Central memory CD8-positive, alpha-beta T cell (primary cell): ENCODE data around the gene MPP2.

Experiments used
- ATAC-seq: fragments of 150-1000 bp; cut with Tn5 transposase; replicated peaks from 2 replicates; pipeline ENCODE4 v1.10.0; 2022; ENCODE audit warnings: mild to moderate bottlenecking, moderate FRiP score, moderate number of reproducible peaks; ENCODE audit not compliant: poor library complexity, severe bottlenecking; ENCODE audit errors: extremely low read depth
- DNase-seq, 2 donors: peaks; one replicate each; pipeline ENCODE4 v3.0.0; 2021; ENCODE audit warnings: low spot score in 2 of 2
- H3K27ac Mint-ChIP-seq: one replicate; pipeline ENCODE4 v1.8.0; 2022; ENCODE audit warnings: low read depth, mild to moderate bottlenecking, moderate library complexity, mixed read lengths
- H3K27me3 Mint-ChIP-seq: one replicate; pipeline ENCODE4 v1.8.0; 2022; ENCODE audit warnings: mixed read lengths
- H3K36me3 Mint-ChIP-seq: one replicate; pipeline ENCODE4 v1.8.0; 2022; ENCODE audit warnings: mild to moderate bottlenecking, moderate library complexity, mixed read lengths; ENCODE audit not compliant: insufficient read depth
- H3K4me1 Mint-ChIP-seq: one replicate; pipeline ENCODE4 v1.8.0; 2022; ENCODE audit warnings: mixed read lengths
- H3K4me3 Mint-ChIP-seq: one replicate; pipeline ENCODE4 v1.8.0; 2022; ENCODE audit warnings: mild to moderate bottlenecking, moderate library complexity, mixed read lengths
- H3K9me3 Mint-ChIP-seq: one replicate; pipeline ENCODE4 v1.8.0; 2022; ENCODE audit warnings: mixed read lengths

Gene MPP2

GRCh38 chr17:43857957-43858600, 49.3 kb downstream of the MPP2 start:
- Mint-ChIP-seq H3K27me3 (peaks cover 67% of the 10 kb centered on the region), H3K27ac (no peak overlapping the region), H3K9me3 (no peaks in the 10 kb centered on the region), H3K4me3 (no peak overlapping the region), H3K4me1 (no peaks in the 10 kb centered on the region), H3K36me3 (peaks cover 3% of the 10 kb centered on the region)
- DNase-seq: no peak
- no peak for ATAC-seq

- peaks cover 2% of the 10 kb centered on the region for H3K36me3 Mint-ChIP-seq
- H3K4me1 Mint-ChIP-seq: no peaks in the 10 kb centered on the region
- no peaks in the 10 kb centered on the region for H3K9me3 Mint-ChIP-seq
- H3K4me3 Mint-ChIP-seq: no peak overlapping the region
- H3K27ac Mint-ChIP-seq: no peak overlapping the region
- ATAC-seq (no peak), DNase-seq (no peak)
- peaks cover 66% of the 10 kb centered on the region for H3K27me3 Mint-ChIP-seq
Observed at GRCh38 chr17:43857141-43857540, 50.2 kb downstream of the MPP2 start.

- no peak overlapping the region for H3K27ac Mint-ChIP-seq
- ATAC-seq (no peak), DNase-seq (no peak)
- H3K4me1 Mint-ChIP-seq: no peaks in the 10 kb centered on the region
- H3K9me3 Mint-ChIP-seq: no peaks in the 10 kb centered on the region
- H3K36me3 Mint-ChIP-seq: peaks cover 2% of the 10 kb centered on the region
- H3K4me3 Mint-ChIP-seq: no peak overlapping the region
- peaks cover 75% of the 10 kb centered on the region for H3K27me3 Mint-ChIP-seq
Observed at GRCh38 chr17:43856141-43856540, 51.2 kb downstream of the MPP2 start.

- Mint-ChIP-seq H3K4me1 (no peaks in the 10 kb centered on the region), H3K27me3 (peaks cover 80% of the 10 kb centered on the region), H3K4me3 (no peak overlapping the region), H3K27ac (no peak overlapping the region), H3K9me3 (no peaks in the 10 kb centered on the region), H3K36me3 (peaks cover 2% of the 10 kb centered on the region)
- ATAC-seq (no peak), DNase-seq (no peak)
Observed at GRCh38 chr17:43855061-43855460, 52.3 kb downstream of the MPP2 start.

GRCh38 chr17:43854498-43854897, 52.8 kb downstream of the MPP2 start:
- H3K4me3 Mint-ChIP-seq: no peak overlapping the region
- no peak overlapping the region for H3K27ac Mint-ChIP-seq
- no peak for DNase-seq
- H3K36me3 Mint-ChIP-seq: peaks cover 2% of the 10 kb centered on the region
- H3K4me1 Mint-ChIP-seq: no peaks in the 10 kb centered on the region
- H3K9me3 Mint-ChIP-seq: no peaks in the 10 kb centered on the region
- H3K27me3 Mint-ChIP-seq: peaks cover 80% of the 10 kb centered on the region
- no peak for ATAC-seq

- peaks cover 2% of the 10 kb centered on the region for H3K36me3 Mint-ChIP-seq
- no peak overlapping the region for H3K27ac Mint-ChIP-seq
- ATAC-seq (no peak), DNase-seq (no peak)
- no peak overlapping the region for H3K4me3 Mint-ChIP-seq
- no peaks in the 10 kb centered on the region for H3K4me1 Mint-ChIP-seq
- peaks cover 88% of the 10 kb centered on the region for H3K27me3 Mint-ChIP-seq
- no peaks in the 10 kb centered on the region for H3K9me3 Mint-ChIP-seq
Observed at GRCh38 chr17:43853546-43853945, 53.8 kb downstream of the MPP2 start.

GRCh38 chr17:43852571-43852970, 54.8 kb downstream of the MPP2 start:
- Mint-ChIP-seq H3K4me1 (no peaks in the 10 kb centered on the region), H3K27me3 (peaks cover 88% of the 10 kb centered on the region), H3K27ac (no peak overlapping the region), H3K36me3 (peaks cover 2% of the 10 kb centered on the region), H3K9me3 (no peaks in the 10 kb centered on the region), H3K4me3 (no peak overlapping the region)
- ATAC-seq: no peak
- no peak for DNase-seq

GRCh38 chr17:43849116-43849515, 58.2 kb downstream of the MPP2 start:
- Mint-ChIP-seq H3K27me3 (peaks cover 72% of the 10 kb centered on the region), H3K4me3 (no peak overlapping the region), H3K36me3 (no peaks in the 10 kb centered on the region), H3K4me1 (no peaks in the 10 kb centered on the region), H3K9me3 (no peaks in the 10 kb centered on the region), H3K27ac (no peak overlapping the region)
- ATAC-seq (no peak), DNase-seq (no peak)

GRCh38 chr17:43848601-43849000, 58.7 kb downstream of the MPP2 start:
- no peaks in the 10 kb centered on the region for H3K9me3 Mint-ChIP-seq
- no peaks in the 10 kb centered on the region for H3K36me3 Mint-ChIP-seq
- no peaks in the 10 kb centered on the region for H3K4me1 Mint-ChIP-seq
- H3K27me3 Mint-ChIP-seq: peaks cover 66% of the 10 kb centered on the region
- DNase-seq: no peak
- H3K4me3 Mint-ChIP-seq: no peak overlapping the region
- H3K27ac Mint-ChIP-seq: no peak overlapping the region
- no peak for ATAC-seq

- no peak for DNase-seq
- Mint-ChIP-seq H3K27ac (no peak within 1 kb of the TSS), H3K4me1 (no peaks in the 10 kb centered on the region), H3K9me3 (peaks cover 5% of the 10 kb centered on the region), H3K27me3 (peaks cover 53% of the 10 kb centered on the region), H3K4me3 (no peak within 1 kb of the TSS), H3K36me3 (no peaks in the 10 kb centered on the region)
- ATAC-seq: no peak
Observed at GRCh38 chr17:43846963-43847371, 60.4 kb downstream of the MPP2 start, which contains the start of gene CD300LG. TSS of gene CD300LG (plus strand) at chr17:43847176. CDS start at chr17:43847217, 41 bp downstream.

GRCh38 chr17:43846221-43846712, 61.1 kb downstream of the MPP2 start:
- peak; percentile 88 for ATAC-seq
- H3K36me3 Mint-ChIP-seq: no peaks in the 10 kb centered on the region
- DNase-seq: peak; percentile 56 to 73
- H3K27ac Mint-ChIP-seq: no peak overlapping the region
- H3K4me1 Mint-ChIP-seq: no peaks in the 10 kb centered on the region
- peaks cover 5% of the 10 kb centered on the region for H3K9me3 Mint-ChIP-seq
- H3K27me3 Mint-ChIP-seq: peaks cover 47% of the 10 kb centered on the region
- H3K4me3 Mint-ChIP-seq: no peak overlapping the region

- H3K4me1 Mint-ChIP-seq: no peaks in the 10 kb centered on the region
- DNase-seq (no peak), ATAC-seq (no peak)
- peaks cover 47% of the 10 kb centered on the region for H3K27me3 Mint-ChIP-seq
- peaks cover 5% of the 10 kb centered on the region for H3K9me3 Mint-ChIP-seq
- no peak overlapping the region for H3K4me3 Mint-ChIP-seq
- no peaks in the 10 kb centered on the region for H3K36me3 Mint-ChIP-seq
- H3K27ac Mint-ChIP-seq: no peak overlapping the region
Observed at GRCh38 chr17:43845766-43846165, 61.6 kb downstream of the MPP2 start.

GRCh38 chr17:43844241-43844640, 63.1 kb downstream of the MPP2 start:
- H3K9me3 Mint-ChIP-seq: peaks cover 5% of the 10 kb centered on the region
- H3K27ac Mint-ChIP-seq: no peak overlapping the region
- H3K4me3 Mint-ChIP-seq: no peak overlapping the region
- H3K4me1 Mint-ChIP-seq: no peaks in the 10 kb centered on the region
- H3K36me3 Mint-ChIP-seq: no peaks in the 10 kb centered on the region
- ATAC-seq: no peak
- no peak for DNase-seq
- peaks cover 50% of the 10 kb centered on the region for H3K27me3 Mint-ChIP-seq
